Brain microvascular endothelial cell (primary cell): Measurements from ENCODE around the gene AGO3.

ENCODE experiments used
- DNase-seq: peaks from one replicate; pipeline ENCODE4 v3.0.0-alpha.2; 2020
- H3K27ac ChIP-seq: fragments of 250-450 bp; sonication (Bioruptor Pico); 2 replicates; pipeline ENCODE4 v1.5.1; 2020; ENCODE audit warnings: mild to moderate bottlenecking, moderate library complexity
- H3K27me3 ChIP-seq: fragments of 250-450 bp; sonication (Bioruptor Pico); replicated peaks from 2 replicates; pipeline ENCODE4 v1.5.1; 2020; ENCODE audit warnings: mild to moderate bottlenecking
- H3K36me3 ChIP-seq: fragments of 250-450 bp; sonication (Bioruptor Pico); replicated peaks from 2 replicates; pipeline ENCODE4 v1.5.1; 2020; ENCODE audit warnings: mild to moderate bottlenecking
- H3K4me3 ChIP-seq: 2 replicates; pipeline ENCODE4 v1.5.1; 2011; ENCODE audit warnings: low read depth, mild to moderate bottlenecking, control low read depth, low read length, moderate library complexity
- in situ Hi-C: cut with HindIII; loops from 2 replicates; pipeline ENCODE4 v1.10.0; 2017; ENCODE audit warnings: low sequenced_read_pairs, low pct_ligation_motif_present
- TF ChIP-seq, protein P1 (sequence below): IDR thresholded peaks from 2 replicates; pipeline ENCODE4 v1.5.1; 2011; ENCODE audit warnings: low read depth, mild to moderate bottlenecking, moderate library complexity, low read length, control low read depth, inconsistent platforms; ENCODE audit errors: missing control alignments

Gene AGO3

DNA sequence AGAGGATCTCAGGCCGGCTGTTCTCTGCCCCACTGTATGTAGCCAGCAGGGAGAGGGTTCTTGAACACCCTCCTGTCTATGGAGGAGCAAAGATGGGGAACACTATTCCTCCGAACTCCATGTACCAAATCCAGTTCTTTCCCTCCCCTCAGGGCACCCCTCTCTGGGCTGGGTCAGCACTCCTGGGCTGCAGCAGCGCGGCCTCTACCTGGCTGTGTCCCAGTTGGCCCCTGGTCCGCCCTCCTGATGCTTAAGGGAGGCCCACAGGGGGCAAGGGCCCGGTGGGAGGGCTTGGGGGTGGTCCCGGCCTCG is 157.3 kb downstream of the AGO3 start:
- peak overlapping the region; percentile 90 for H3K4me3 ChIP-seq
- H3K27ac ChIP-seq = peak overlapping the region; percentile 81
- peaks cover 26% of the 10 kb centered on the region for H3K36me3 ChIP-seq
- TF ChIP-seq, protein P1, sequence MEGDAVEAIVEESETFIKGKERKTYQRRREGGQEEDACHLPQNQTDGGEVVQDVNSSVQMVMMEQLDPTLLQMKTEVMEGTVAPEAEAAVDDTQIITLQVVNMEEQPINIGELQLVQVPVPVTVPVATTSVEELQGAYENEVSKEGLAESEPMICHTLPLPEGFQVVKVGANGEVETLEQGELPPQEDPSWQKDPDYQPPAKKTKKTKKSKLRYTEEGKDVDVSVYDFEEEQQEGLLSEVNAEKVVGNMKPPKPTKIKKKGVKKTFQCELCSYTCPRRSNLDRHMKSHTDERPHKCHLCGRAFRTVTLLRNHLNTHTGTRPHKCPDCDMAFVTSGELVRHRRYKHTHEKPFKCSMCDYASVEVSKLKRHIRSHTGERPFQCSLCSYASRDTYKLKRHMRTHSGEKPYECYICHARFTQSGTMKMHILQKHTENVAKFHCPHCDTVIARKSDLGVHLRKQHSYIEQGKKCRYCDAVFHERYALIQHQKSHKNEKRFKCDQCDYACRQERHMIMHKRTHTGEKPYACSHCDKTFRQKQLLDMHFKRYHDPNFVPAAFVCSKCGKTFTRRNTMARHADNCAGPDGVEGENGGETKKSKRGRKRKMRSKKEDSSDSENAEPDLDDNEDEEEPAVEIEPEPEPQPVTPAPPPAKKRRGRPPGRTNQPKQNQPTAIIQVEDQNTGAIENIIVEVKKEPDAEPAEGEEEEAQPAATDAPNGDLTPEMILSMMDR = no peak
- in situ Hi-C loops = no loop called here
- no peak for DNase-seq
- H3K27me3 ChIP-seq = no peaks in the 10 kb centered on the region

DNA sequence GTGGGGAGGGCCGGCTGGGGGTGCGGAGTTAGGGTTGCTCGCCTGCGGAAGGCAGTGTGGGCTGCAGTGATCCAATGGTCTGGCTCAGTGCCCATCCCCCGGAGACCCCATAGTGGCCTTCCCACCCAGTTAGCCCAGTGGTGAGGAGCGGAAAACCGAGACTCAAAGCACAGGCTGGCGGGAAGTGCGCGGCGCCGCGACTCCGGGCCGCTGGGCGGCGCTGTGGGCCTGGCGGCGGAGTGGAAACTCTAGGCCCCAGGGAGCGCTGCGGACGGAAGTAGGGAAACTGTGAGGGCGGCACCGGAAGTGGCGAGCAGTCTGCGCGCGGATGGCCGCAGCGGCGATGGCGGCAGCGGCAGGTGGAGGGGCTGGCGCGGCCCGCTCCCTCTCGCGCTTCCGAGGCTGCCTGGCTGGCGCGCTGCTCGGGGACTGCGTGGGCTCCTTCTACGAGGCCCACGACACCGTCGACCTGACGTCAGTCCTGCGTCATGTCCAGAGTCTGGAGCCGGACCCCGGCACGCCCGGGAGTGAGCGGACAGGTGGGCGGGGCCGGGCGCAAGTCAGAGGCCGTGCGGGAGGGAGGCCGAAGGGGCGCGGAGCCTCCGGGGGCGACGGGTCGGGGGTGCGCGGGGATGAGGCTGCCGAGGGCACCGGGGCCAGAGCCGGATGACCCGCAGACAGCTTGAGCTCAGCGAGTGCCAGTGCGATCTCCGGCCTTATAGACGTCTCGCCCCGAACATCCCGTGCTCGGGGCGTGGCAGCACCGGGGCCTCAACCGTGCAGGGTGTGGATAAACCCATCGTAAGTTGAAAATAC is 157.9 kb downstream of the AGO3 start, which contains the start of gene ADPRS:
ADPRS (plus strand) TSS at position 316 of the 816 bp plus-strand sequence; CDS start at position 329, 13 bp downstream.
- peak; percentile 82 for DNase-seq
- in situ Hi-C loops = no loop called here
- Histone ChIP-seq H3K36me3 (peaks cover 31% of the 10 kb centered on the region), H3K27ac (peak within 1 kb of the TSS; percentile 81), H3K27me3 (no peaks in the 10 kb centered on the region), H3K4me3 (peak within 1 kb of the TSS; percentile 90)
- TF ChIP-seq, protein P1 = peak; percentile 75

DNA sequence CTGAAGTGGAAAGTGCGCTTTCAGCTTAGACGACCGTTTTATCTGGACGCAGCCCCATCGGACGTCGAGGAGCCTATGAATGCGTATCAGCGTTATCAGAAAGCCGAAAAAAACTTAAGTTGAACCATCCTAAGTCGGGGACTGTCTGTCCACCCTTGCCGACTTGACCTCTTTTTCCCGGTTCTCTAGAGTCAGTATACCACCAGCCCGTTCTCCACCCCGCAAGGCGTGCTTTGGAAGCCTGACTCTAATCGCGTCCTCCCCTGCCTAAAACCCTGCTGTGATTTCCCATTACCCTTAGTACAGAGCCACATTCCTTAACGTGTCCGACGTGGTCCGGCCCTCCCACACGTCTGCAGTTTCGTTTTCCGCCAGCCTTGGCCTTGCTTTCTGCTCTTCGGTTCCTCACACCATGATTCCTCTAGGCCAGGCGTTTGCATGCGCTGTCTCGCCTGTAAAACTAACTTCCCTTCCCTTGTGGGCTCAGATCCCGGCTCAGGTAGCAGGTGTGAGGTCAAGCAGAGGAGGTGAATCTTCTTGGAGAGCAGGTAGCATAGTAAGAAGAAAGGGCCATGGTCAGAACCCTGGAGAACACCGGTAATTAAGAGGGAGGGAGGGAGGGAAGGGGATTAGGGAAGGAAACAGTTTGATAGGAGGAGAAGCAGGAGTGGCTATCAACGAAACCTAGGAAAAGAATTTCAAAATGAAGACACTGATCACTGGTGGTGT is 158.7 kb downstream of the AGO3 start:
- TF ChIP-seq, protein P1 = no peak
- in situ Hi-C loops = no loop called here
- H3K27me3 ChIP-seq = no peaks in the 10 kb centered on the region
- H3K36me3 ChIP-seq = peaks cover 38% of the 10 kb centered on the region
- H3K4me3 ChIP-seq = peak overlapping the region; percentile 90
- peak; percentile 64 for DNase-seq
- H3K27ac ChIP-seq = peak overlapping the region; percentile 81

DNA sequence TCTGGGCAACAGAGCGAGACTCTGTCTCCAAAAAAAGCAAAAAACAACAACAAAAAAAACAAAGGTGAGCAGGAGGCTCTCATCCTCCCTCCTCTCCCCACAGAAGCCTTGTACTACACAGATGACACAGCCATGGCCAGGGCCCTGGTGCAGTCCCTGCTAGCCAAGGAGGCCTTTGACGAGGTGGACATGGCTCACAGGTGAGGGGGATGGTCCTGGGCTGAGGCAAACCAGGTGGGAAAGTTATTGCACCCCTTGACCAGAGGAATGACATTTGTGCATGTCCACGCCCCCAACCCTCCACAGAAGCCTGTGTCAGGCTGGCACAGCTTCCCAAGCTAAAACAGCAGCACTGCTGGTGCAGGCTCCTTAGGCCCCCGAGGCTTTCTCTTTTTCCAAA is 160.2 kb downstream of the AGO3 start:
- Histone ChIP-seq H3K4me3 (no peak overlapping the region), H3K27me3 (no peaks in the 10 kb centered on the region), H3K36me3 (peaks cover 44% of the 10 kb centered on the region), H3K27ac (no peak overlapping the region)
- TF ChIP-seq, protein P1 = no peak
- in situ Hi-C loops = no loop called here
- DNase-seq = no peak

DNA sequence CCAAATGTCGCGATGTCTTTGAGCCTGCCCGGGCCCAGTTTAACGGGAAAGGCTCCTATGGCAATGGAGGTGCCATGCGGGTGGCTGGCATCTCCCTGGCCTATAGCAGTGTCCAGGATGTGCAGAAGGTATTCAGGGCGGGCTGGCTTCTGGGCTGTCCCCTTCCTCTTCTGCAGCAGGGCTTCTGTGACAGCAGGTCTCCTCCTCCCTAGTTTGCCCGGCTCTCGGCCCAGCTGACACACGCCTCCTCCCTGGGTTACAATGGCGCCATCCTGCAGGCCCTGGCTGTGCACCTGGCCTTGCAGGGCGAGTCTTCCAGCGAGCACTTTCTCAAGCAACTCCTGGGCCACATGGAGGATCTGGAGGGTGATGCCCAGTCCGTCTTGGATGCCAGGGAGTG is 160.8 kb downstream of the AGO3 start:
- peaks cover 44% of the 10 kb centered on the region for H3K36me3 ChIP-seq
- H3K27ac ChIP-seq = no peak overlapping the region
- no peak overlapping the region for H3K4me3 ChIP-seq
- no peak for DNase-seq
- in situ Hi-C loops = no loop called here
- no peaks in the 10 kb centered on the region for H3K27me3 ChIP-seq
- TF ChIP-seq, protein P1 = no peak
